Suprapubic skin (tissue), 3 donors: ENCODE results near the gene ST6GAL1.

Source experiments
- POLR2A ChIP-seq, 2 donors: fragments of 450-650 bp; IDR thresholded peaks; one replicate each; pipeline ENCODE4 v1.6.1; 2017; ENCODE audit warnings: antibody characterized with exemption in 2 of 2, mild to moderate bottlenecking in 2 of 2, moderate library complexity in 2 of 2
- TF ChIP-seq, protein P1 (sequence below), 2 donors: fragments of 200-600 bp in 1 of 2; fragments of 450-650 bp in 1 of 2; sonication (generic) in 1 of 2; IDR thresholded peaks; one replicate each; pipeline ENCODE4 v1.5.1; 2016 to 2019; ENCODE audit warnings: antibody characterized with exemption in 2 of 2, mild to moderate bottlenecking in 1 of 2, moderate library complexity in 1 of 2

DNA sequence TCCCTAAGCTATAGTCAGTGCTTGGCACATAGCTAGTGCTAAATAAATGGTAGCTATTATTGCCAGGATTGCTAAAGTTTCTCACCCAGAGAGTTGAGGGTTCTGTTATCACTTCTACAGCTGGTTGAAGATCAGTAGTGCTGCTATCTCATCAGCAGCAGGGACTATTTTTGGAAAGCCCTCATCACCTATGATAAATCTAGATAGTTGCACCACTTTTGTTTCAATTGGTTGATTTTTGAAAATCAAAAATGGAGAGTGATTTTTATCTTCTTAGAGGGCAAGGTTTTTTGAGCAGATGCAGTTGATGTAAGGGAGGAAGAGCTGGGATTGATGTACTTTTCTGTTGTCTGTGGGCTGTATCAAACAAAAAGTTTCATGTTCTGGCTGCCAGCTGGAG, 101.6 kb downstream of the ST6GAL1 start:
- no peak for TF ChIP-seq POLR2A (IDR thresholded peaks at IDR 0.05)
- TF ChIP-seq, protein P1, sequence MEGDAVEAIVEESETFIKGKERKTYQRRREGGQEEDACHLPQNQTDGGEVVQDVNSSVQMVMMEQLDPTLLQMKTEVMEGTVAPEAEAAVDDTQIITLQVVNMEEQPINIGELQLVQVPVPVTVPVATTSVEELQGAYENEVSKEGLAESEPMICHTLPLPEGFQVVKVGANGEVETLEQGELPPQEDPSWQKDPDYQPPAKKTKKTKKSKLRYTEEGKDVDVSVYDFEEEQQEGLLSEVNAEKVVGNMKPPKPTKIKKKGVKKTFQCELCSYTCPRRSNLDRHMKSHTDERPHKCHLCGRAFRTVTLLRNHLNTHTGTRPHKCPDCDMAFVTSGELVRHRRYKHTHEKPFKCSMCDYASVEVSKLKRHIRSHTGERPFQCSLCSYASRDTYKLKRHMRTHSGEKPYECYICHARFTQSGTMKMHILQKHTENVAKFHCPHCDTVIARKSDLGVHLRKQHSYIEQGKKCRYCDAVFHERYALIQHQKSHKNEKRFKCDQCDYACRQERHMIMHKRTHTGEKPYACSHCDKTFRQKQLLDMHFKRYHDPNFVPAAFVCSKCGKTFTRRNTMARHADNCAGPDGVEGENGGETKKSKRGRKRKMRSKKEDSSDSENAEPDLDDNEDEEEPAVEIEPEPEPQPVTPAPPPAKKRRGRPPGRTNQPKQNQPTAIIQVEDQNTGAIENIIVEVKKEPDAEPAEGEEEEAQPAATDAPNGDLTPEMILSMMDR (IDR thresholded peaks at IDR 0.05) = no peak
